HG02973 (cell line): ENCODE measurements around the gene INO80C.

Source experiments
- ATAC-seq: cut with Tn5 transposase; IDR thresholded peaks from one replicate; pipeline ENCODE4 v1.9.1; 2021; ENCODE audit warnings: moderate library complexity; ENCODE audit not compliant: unreplicated experiment

Gene INO80C

DNA sequence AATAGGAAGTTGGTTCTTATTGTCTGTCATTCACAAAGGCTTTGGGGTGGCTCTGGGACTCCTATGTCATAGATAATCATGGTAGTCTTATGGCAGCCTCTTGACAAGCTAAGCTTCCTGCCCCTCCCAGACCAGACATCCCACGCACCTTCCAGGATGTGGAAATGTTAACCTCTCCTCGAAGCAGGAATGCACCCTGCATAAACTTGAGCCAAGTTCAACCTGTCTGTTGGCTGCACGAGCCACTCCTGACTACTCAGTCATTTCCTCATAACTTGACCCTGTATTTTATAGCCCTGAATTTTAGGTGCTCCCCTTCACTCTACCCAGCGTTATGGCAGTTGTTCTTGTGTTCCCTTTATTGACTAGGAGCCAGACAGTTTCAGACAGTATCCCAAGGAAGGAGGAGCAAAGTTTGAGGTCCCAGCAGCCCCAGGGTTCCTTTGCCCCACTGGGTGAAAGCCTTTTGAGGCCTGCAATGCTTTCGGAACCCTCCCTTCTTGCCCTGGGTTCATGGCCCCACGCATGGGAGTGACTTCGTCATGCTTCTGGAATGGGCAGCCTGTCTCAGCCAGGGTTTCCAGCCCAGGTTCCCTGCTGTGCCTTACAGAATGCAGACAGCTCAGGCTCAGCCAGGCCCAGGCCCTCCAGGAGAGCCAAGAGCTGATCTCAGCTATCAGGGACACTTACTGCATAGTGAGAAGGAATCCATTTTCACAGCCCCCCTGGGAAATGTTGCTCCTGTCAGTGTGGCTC lies 15.6 kb upstream of the INO80C start:
- ATAC-seq = no peak

GRCh38 chr18:35512761-35513160 lies 15.0 kb upstream of the INO80C start:
- ATAC-seq = no peak

DNA sequence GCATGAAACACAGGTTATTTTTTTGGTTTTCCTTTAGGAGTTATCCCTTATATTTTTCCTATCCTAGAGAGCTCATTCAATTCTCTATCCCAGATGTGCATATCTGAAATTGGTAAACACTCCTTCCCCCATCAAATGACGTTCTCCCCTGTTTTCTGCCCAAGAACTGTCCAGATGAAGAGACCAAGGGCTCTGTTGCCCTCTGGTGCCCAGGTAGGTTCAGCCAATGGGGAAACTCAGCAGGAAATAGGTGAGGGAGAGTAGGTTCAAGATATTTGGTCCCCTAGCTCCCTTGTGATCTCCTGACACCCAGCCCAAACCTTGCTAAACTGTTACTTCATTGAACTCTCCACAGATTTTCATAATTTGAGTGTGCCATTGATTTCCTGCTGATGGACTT lies 14.1 kb upstream of the INO80C start:
- peak; percentile 15 for ATAC-seq

DNA sequence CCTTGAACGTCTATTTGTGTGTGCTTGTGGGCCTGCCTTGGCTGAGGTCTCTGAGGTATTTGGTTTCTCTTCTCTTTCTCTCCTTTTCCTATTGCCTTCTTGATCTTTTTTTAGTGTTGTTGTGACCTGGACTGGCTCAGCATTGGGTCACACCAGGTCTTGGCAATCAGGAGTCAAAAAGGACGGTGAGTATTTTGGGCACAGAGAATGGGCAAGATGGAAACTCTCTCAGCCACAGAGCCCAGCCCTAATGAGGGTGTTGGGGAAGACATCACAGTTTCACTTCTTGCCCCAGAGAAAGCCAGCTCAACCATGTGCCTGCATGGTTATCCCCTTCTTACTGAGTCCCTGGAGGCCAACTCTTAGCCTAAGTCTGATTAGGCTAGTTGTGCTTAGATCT lies 13.7 kb upstream of the INO80C start:
- ATAC-seq = peak; percentile 83

DNA sequence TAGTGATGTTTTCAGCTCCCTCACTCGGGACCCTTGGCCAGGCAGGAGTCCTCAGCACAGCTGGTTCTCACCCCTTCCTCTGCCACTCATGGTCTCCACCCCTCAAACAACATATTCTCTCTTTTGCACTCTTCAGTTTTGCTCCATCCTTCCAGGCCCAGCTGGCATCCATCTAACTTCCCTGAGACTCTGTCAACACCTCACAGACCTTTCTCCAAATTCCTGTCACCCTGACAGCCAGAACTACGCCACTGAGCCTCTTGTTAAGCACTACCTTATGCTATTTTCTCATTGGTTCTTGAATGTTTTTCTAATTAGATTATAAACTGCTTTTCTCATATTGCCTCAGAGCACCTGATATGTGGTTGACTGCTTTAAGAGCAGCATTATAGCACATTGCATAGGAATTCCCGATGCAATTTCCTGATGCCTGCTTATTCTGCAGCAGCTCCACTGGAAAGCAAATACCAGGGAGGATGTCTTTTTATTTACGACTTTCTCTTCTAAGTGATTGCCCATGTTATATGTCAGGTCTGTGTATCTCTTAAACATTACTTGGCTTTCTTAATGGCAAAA lies 12.4 kb upstream of the INO80C start:
- ATAC-seq = no peak

DNA sequence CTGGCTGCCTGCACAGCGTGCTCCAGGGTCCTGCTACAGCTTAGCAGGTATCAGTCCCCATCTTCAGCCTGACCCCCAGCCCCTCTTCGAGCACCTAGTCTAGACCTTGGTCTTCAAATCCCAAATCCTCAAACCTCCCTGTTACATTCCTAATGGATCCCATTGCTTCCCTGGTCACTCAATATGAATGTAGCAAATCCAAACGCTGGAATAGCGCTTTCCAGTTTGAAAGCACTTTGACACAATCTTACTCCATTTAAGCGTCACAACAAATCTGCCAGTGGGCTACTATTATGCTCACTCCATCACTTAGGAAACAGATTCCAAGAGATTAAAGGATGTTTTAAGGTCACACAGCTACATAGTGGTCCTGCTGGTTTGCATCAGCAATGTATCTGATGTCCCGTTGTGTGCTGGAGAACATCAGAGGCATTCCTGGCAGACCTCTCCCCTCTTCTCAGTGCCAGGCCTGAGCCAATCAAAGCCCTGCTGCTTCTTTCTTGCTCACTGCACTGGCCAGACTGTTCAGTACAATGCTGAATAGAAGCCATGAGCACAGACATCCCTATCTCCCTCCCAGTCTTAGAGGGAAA lies 11.1 kb upstream of the INO80C start:
- no peak for ATAC-seq

GRCh38 chr18:35508030-35508429 lies 10.3 kb upstream of the INO80C start:
- no peak for ATAC-seq

DNA sequence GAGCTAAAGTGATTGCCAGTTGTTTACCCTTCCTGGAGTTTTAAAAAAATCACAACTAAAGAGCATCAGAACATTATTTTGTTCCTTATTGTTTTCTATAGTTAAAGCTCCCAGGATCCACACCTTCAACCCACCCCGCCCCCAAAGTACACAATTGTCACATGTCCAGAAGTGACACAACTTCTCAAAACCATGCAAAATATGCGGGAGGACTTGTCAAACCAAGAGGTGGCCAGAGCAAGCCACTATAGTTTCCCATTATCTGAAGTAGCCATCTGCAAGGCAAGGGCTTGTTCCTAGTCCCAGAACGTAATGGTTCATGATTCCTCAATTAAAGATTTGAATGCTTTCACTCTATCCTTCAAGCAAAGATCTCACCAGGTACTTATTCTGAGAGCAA lies 9.9 kb upstream of the INO80C start:
- no peak for ATAC-seq

GRCh38 chr18:35507192-35507591 lies 9.4 kb upstream of the INO80C start:
- ATAC-seq = no peak

- ATAC-seq = no peak
Measured at GRCh38 chr18:35506024-35506712, 8.4 kb upstream of the INO80C start.

DNA sequence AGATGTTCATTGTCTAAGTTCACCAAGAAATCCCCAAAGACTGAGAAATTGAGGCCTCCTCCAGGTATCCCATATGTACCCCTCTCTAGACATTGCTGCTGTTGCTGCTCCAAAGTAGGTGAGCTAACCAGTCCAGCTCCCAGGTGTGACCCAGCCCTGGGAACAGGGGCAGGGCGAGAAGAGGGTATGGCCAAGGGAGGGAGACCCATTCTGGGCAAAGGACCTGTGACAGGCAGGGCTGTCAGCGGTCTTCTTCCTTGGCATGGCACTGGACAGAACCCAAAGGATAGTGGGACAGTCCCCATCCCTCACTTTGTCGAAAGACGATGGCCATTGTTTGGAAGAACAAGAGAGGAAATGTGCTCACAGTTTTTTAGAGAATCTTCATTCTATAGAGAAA lies 7.2 kb upstream of the INO80C start:
- no peak for ATAC-seq

DNA sequence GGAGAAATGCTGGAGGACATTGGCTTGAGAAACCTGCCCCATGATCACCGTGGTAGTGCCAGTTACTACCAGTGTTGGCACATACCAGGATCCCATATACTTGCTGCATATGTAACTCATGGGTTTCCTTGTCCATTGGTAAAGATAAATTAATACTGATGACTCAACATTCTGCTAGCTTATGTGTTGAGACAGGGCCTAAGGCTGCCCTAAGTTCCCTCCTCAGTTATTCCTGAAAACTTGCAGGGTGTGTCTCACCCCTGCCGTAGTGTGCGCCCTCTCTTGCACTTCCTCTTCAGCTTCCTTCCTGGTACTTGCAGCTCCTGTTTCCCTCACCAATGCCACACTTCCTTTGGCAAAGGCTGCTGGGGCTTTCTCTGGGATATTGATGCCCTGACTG lies 4.3 kb upstream of the INO80C start:
- ATAC-seq = no peak

- no peak for ATAC-seq
Measured at GRCh38 chr18:35501369-35501768, 3.6 kb upstream of the INO80C start.

DNA sequence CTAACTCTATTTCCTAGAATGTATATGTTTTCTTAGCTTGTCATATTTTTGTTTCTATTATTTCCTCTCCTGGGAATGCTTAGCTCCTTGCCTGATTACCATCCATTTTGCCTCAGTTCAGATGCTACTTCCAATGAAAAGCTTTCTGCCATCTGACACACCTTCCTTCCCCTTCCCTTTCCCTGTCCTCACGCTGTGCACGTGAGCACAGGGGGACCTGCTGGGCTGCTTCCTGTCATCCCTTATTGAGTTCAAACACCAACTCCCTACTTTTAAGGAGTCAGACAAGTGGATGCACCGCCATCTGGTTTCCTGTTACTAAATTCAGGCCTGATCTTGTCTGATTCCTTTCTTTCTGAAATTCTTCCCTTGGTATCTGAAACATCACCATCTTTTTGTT lies 2.4 kb upstream of the INO80C start:
- no peak for ATAC-seq

DNA sequence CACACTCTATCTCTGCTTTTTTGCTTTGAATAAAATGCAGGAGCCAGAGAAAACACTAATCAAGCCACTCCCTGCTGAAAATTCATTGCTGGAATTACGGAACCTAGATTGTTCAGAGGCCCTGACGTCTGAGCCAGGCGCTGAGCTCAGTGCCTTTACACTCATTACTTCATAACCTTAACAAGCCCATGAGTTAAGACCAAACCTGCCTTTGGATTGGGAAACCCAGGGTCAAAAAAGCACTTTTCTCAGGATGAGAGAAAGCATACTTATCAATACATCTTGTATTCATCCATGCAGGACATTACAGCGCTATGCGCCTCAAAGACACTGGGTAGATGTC lies 762 bp downstream of the INO80C start:
- peak; percentile 8 for ATAC-seq

DNA sequence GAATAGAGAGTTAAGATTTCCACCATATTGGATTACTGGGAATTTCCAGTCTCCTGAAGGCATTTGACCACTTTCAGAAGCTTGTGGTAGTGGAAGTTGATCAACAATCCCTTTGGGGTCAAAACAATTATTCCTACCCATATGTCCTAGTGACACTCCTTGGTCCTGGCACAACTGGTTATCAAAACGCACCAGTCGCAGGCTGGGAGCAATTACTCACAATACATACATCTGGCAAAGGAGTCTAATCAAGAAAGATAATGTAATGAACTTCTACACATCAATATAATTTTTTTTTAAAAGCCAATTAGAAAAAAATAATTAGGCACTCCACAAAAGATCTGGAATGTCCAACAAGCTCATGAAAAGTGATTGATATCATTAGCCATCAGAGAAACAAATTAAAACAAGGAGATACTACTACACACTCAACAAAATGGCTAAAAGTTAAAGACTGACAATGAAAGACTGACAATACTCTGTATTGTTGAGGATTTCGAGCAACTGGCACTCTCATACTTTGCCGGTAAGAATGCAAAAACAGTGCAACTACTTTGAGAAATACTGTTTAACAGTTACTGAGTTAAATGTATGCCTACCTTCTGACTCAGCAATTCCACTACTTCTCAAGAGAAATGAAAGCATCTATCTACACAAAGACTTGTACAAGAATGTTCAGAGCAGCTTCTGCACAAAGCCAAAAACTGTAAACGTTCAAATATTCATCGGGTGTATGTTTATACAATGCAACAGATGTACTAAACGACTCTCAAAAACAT lies 2.0 kb downstream of the INO80C start:
- ATAC-seq = no peak

GRCh38 chr18:35494251-35495220 lies 3.2 kb downstream of the INO80C start:
- no peak for ATAC-seq

GRCh38 chr18:35491700-35492077 lies 6.1 kb downstream of the INO80C start:
- no peak for ATAC-seq

DNA sequence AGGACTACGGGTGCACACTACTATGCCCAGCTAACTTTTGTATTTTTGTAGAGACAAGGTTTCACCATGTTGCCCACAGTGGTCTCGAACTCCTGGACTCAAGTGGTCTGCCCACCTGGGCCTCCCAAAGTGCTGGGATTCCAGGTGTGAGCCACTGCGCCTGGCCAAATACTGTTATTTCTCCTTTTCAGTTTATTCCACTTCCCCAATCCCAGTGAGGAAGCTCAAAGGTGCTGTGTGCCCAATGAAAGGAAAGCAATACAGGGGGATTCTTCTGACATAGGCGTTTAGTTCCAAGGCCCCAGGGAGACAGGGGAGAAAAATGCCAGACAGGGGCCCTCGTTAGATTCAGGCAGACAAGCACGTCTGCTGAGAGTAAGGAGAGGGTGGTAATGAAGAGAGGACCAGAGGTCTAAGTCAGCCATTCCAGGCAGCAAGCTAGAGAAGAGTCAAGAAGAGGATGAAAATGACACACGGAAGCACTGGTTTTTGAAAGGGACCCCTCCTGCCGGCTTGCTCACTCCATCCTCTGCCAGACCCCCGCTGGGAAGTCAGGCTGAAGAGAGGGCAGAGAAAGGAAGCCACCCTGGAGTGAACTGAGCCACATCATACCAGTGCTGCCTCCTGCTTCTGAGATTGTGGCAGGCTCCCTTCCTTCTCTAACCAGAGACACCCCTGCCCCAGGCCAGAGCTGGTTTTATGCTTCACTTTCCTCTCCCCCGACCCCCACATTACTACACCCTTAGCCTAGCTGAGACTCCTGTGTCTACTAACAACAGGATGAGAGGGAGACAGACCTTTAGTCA lies 6.7 kb downstream of the INO80C start:
- ATAC-seq = no peak
